PFSK-1 (cell line): ENCODE results near the gene MYL7.

ENCODE experiments used
- POLR2AphosphoS5 ChIP-seq: IDR thresholded peaks from 2 replicates; pipeline ENCODE4 v1.6.1; 2012; ENCODE audit warnings: low read depth, mild to moderate bottlenecking, control low read depth, low read length, moderate library complexity
- REST ChIP-seq, 2 experiments: IDR thresholded peaks; 2 replicates each; pipeline versions ENCODE4 v1.6.1 to v1.8.0; 2011 to 2012; ENCODE audit warnings: low read depth in 2 of 2, low read length in 2 of 2, control low read depth in 1 of 2, inconsistent platforms in 1 of 2, mild to moderate bottlenecking in 1 of 2, moderate library complexity in 1 of 2; ENCODE audit not compliant: insufficient read depth in 1 of 2
- SIN3A ChIP-seq: IDR thresholded peaks from 2 replicates; pipeline ENCODE4 v1.6.1; 2012; ENCODE audit warnings: mild to moderate bottlenecking, low read length, moderate library complexity, borderline replicate concordance; ENCODE audit not compliant: insufficient read depth
- TAF1 ChIP-seq: IDR thresholded peaks from 2 replicates; pipeline ENCODE4 v1.6.1; 2012; ENCODE audit warnings: low read length, control low read depth, borderline replicate concordance; ENCODE audit not compliant: insufficient read depth

- TF ChIP-seq POLR2AphosphoS5: no peak
- TF ChIP-seq REST (IDR thresholded peaks at IDR 0.05; ENCODE audit: insufficient read depth in 1 of 2, low read depth in 2 of 2, low read length in 2 of 2): no peak
- no peak for TF ChIP-seq TAF1
- TF ChIP-seq SIN3A: no peak
Observed at GRCh38 chr7:44172803-44173424, 31.8 kb upstream of the MYL7 start.
